Measurements from ENCODE around the gene ZNF329.

The ZNF329 gene

GRCh38 chr19:58118979-58119733, 31.4 kb downstream of the ZNF329 start:
- no peak for DNase-seq (ENCODE audit: low spot score)

- DNase-seq (ENCODE audit: low spot score) = no peak
These were observed 32.6 kb downstream of the ZNF329 start for GRCh38 chr19:58117841-58118575.

- DNase-seq (ENCODE audit: low spot score) = no peak
These were observed 42.1 kb downstream of the ZNF329 start for GRCh38 chr19:58108546-58108817.

GRCh38 chr19:58107778-58108545, 42.6 kb downstream of the ZNF329 start:
- DNase-seq (ENCODE audit: low spot score) = no peak

GRCh38 chr19:58098682-58098998, 51.9 kb downstream of the ZNF329 start:
- DNase-seq (ENCODE audit: low spot score) = no peak

- peak; percentile 97 for DNase-seq (ENCODE audit: low spot score)
These were observed 52.6 kb downstream of the ZNF329 start, which contains the start of gene ZSCAN18 for GRCh38 chr19:58097781-58098681. Gene ZSCAN18, minus strand, starts transcription at chr19:58098231. Its CDS starts 7,964 bp downstream, at chr19:58090267.

- no peak for DNase-seq (ENCODE audit: low spot score)
These were observed 53.2 kb downstream of the ZNF329 start for GRCh38 chr19:58097349-58097748.

- no peak for DNase-seq (ENCODE audit: low spot score)
These were observed 53.7 kb downstream of the ZNF329 start for GRCh38 chr19:58096884-58097283.

GRCh38 chr19:58095328-58095727, 55.3 kb downstream of the ZNF329 start:
- no peak for DNase-seq (ENCODE audit: low spot score)

GRCh38 chr19:58093071-58093470, 57.5 kb downstream of the ZNF329 start:
- no peak for DNase-seq (ENCODE audit: low spot score)

- DNase-seq (ENCODE audit: low spot score) = no peak
These were observed 59.2 kb downstream of the ZNF329 start for GRCh38 chr19:58091251-58091995.

- DNase-seq (ENCODE audit: low spot score) = no peak
These were observed 60.7 kb downstream of the ZNF329 start for GRCh38 chr19:58089846-58090245.

- DNase-seq (ENCODE audit: low spot score) = no peak
These were observed 62.0 kb downstream of the ZNF329 start for GRCh38 chr19:58088521-58089052.

- DNase-seq (ENCODE audit: low spot score) = no peak
These were observed 63.5 kb downstream of the ZNF329 start for GRCh38 chr19:58086825-58087710.

- no peak for DNase-seq (ENCODE audit: low spot score)
These were observed 65.2 kb downstream of the ZNF329 start for GRCh38 chr19:58085348-58085875.

GRCh38 chr19:58084596-58085347, 65.8 kb downstream of the ZNF329 start:
- no peak for DNase-seq (ENCODE audit: low spot score)

- DNase-seq (ENCODE audit: low spot score) = no peak
These were observed 67.6 kb downstream of the ZNF329 start for GRCh38 chr19:58083021-58083420.

- DNase-seq (ENCODE audit: low spot score) = no peak
These were observed 70.8 kb downstream of the ZNF329 start for GRCh38 chr19:58079792-58080191.
